ENCODE data around the gene CIAO2B. TPM values are rescaled to one million over a fixed set of nuclear protein-coding genes. Genes with fewer than 3 reads are reported as not detected.
A peak's percentile ranks its signal among the peaks of the same experiment; 100 is the strongest.

Gene CIAO2B
- total RNA-seq, 6 experiments from 2014 or later, result 90.9 to 108 (median 98.6) TPM

DNA sequence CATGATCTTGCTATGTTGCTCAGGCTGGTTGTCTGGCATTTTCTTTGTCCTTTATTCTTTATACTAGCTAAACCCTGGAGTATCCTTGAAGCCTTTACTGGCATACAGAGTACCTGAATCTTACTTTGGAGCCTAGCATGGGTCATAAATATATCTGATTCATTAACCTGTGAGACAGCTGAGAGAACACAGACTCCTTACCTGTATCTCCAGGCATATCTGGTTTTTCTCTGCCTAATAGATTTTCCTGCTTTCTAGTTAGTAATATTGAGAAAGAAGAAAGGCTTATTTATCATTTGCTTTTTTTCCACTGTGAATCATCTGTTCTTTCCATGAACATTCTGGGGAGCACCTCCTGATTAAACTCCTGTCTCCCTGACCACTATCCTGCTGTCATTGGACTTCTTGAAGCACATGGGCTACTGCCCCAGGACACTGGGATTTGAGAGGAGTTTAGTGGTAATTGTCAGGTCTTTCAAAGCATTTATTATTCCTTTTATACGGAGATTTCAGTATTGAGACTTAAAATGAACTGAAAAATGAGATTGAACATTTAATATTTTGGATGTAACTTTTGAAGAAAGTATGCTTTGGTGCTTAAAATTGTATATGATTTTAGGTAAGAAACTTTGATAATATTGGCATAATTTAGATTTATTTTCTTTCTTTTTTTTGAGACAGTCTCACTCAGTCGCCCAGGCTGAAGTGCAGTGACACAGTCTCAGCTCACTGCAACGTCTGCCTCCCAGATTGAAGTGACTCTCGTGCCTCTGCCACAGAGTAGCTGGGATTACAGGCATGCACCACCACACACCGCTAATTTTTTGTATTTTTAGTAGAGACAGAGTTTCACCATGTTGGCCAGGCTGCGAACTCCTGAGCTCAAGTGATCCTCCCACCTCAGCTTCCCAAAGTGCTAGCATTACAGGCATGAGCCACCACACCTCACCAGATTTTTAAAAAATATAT, 45.3 kb downstream of the CIAO2B start:
- DNase-seq, result no peak
- no peaks in the 10 kb centered on the region; the same call in 1 of the 2 replicates for H3K27me3 Mint-ChIP-seq (ENCODE audit: insufficient read depth)
- H3K9me3 Mint-ChIP-seq, result no peaks in the 10 kb centered on the region
- H3K4me3 Mint-ChIP-seq, result no peak overlapping the region
- no peak overlapping the region for H3K27ac Mint-ChIP-seq
- TF ChIP-seq, protein P1, sequence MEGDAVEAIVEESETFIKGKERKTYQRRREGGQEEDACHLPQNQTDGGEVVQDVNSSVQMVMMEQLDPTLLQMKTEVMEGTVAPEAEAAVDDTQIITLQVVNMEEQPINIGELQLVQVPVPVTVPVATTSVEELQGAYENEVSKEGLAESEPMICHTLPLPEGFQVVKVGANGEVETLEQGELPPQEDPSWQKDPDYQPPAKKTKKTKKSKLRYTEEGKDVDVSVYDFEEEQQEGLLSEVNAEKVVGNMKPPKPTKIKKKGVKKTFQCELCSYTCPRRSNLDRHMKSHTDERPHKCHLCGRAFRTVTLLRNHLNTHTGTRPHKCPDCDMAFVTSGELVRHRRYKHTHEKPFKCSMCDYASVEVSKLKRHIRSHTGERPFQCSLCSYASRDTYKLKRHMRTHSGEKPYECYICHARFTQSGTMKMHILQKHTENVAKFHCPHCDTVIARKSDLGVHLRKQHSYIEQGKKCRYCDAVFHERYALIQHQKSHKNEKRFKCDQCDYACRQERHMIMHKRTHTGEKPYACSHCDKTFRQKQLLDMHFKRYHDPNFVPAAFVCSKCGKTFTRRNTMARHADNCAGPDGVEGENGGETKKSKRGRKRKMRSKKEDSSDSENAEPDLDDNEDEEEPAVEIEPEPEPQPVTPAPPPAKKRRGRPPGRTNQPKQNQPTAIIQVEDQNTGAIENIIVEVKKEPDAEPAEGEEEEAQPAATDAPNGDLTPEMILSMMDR (IDR thresholded peaks at IDR 0.05), result no peak
- peaks cover 38% of the 10 kb centered on the region for H3K4me1 Mint-ChIP-seq (ENCODE audit: low read depth)
- peaks cover 16% of the 10 kb centered on the region; the same call in 1 of the 2 replicates for H3K36me3 Mint-ChIP-seq (ENCODE audit: low read depth)

DNA sequence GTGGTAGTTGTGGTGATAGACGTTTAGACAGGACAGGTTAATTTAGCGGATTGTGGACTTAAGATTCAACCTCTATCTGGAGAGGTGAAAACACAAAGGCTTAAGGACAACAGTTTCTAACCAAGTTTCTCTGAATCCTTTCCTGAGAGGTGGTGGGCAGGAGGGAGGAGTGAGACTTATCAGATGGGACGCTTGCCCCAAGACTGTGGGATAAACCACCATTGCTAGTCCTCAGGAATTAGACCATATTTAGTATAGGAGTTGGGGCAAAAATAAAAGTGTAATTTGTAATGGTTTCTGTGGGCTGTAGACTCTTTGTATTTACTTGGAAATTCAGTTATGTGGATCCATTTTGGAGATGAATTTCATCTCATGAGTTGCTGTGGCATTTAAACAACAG, 47.3 kb downstream of the CIAO2B start:
- Mint-ChIP-seq H3K27ac (peak overlapping the region; percentile 29), H3K27me3 (ENCODE audit: insufficient read depth) (no peaks in the 10 kb centered on the region; the same call in 1 of the 2 replicates), H3K4me1 (ENCODE audit: low read depth) (peaks cover 47% of the 10 kb centered on the region), H3K36me3 (ENCODE audit: low read depth) (peaks cover 16% of the 10 kb centered on the region; the same call in 1 of the 2 replicates), H3K9me3 (no peaks in the 10 kb centered on the region), H3K4me3 (peak overlapping the region; percentile 32; the same call in 1 of the 2 replicates)
- TF ChIP-seq, protein P1 (IDR thresholded peaks at IDR 0.05), result no peak
- DNase-seq, result no peak

GRCh38 chr16:66886321-66886720, 47.9 kb downstream of the CIAO2B start:
- Mint-ChIP-seq H3K4me1 (ENCODE audit: low read depth) (peaks cover 50% of the 10 kb centered on the region), H3K27me3 (ENCODE audit: insufficient read depth) (no peaks in the 10 kb centered on the region; the same call in 1 of the 2 replicates), H3K4me3 (peak overlapping the region; percentile 32), H3K27ac (peak overlapping the region; percentile 31), H3K9me3 (no peaks in the 10 kb centered on the region), H3K36me3 (ENCODE audit: low read depth) (peaks cover 16% of the 10 kb centered on the region; the same call in 1 of the 2 replicates)
- DNase-seq, result peak; percentile 42
- TF ChIP-seq, protein P1 (IDR thresholded peaks at IDR 0.05), result no peak

DNA sequence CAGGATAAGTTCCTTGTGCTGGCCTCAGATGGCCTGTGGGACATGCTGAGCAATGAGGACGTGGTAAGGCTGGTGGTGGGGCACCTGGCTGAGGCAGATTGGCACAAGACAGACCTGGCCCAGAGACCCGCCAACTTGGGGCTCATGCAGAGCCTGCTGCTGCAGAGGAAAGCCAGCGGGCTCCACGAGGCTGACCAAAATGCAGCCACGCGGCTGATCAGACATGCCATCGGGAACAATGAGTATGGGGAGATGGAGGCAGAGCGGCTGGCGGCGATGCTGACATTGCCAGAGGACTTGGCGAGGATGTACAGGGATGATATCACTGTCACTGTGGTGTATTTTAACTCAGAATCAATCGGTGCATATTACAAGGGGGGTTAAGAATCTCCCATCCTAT, 48.7 kb downstream of the CIAO2B start:
- H3K4me3 Mint-ChIP-seq, result peak overlapping the region; percentile 32
- no peak for DNase-seq
- H3K9me3 Mint-ChIP-seq, result no peaks in the 10 kb centered on the region
- H3K27me3 Mint-ChIP-seq (ENCODE audit: insufficient read depth), result no peaks in the 10 kb centered on the region
- peaks cover 50% of the 10 kb centered on the region for H3K4me1 Mint-ChIP-seq (ENCODE audit: low read depth)
- H3K36me3 Mint-ChIP-seq (ENCODE audit: low read depth), result peaks cover 16% of the 10 kb centered on the region; the same call in 1 of the 2 replicates
- TF ChIP-seq, protein P1 (IDR thresholded peaks at IDR 0.05), result no peak
- H3K27ac Mint-ChIP-seq, result peak overlapping the region; percentile 31

- no peaks in the 10 kb centered on the region for H3K9me3 Mint-ChIP-seq
- H3K27me3 Mint-ChIP-seq (ENCODE audit: insufficient read depth), result no peaks in the 10 kb centered on the region
- DNase-seq, result no peak
- TF ChIP-seq, protein P1 (IDR thresholded peaks at IDR 0.05), result no peak
- peaks cover 59% of the 10 kb centered on the region for H3K4me1 Mint-ChIP-seq (ENCODE audit: low read depth)
- peaks cover 11% of the 10 kb centered on the region; the same call in 1 of the 2 replicates for H3K36me3 Mint-ChIP-seq (ENCODE audit: low read depth)
- H3K4me3 Mint-ChIP-seq, result no peak overlapping the region
- H3K27ac Mint-ChIP-seq, result no peak overlapping the region
Measured at GRCh38 chr16:66882702-66883101, 51.5 kb downstream of the CIAO2B start.

Other genes with a start within 250 kb of the CIAO2B start
- 10 to 100 TPM; 14.2 to 22.0 (median 18.8) TPM for gene CMTM4, start 237.7 kb downstream of the CIAO2B start, total RNA-seq (2021; fragmentation: NEBNext Ultra II Directional; extraction: Animal tissue kit (Norgen Biotek cat#: 25700))
- 100 to 1,000 TPM in 3 of 6 experiments, 10 to 100 TPM in 3; 84.7 to 103 (median 99.7) TPM for gene DYNC1LI2, start 182.8 kb downstream of the CIAO2B start, total RNA-seq (2021; fragmentation: NEBNext Ultra II Directional; extraction: Animal tissue kit (Norgen Biotek cat#: 25700))
- not detected for gene TERB1, start 132.8 kb downstream of the CIAO2B start, total RNA-seq (2021; fragmentation: NEBNext Ultra II Directional; extraction: Animal tissue kit (Norgen Biotek cat#: 25700))
- 10 to 100 TPM; 47.3 to 57.5 (median 53.8) TPM for gene NAE1, start 103.4 kb downstream of the CIAO2B start, total RNA-seq (2021; fragmentation: NEBNext Ultra II Directional; extraction: Animal tissue kit (Norgen Biotek cat#: 25700))
- gene CA7, start 90.0 kb downstream of the CIAO2B start, total RNA-seq (2021; fragmentation: NEBNext Ultra II Directional; extraction: Animal tissue kit (Norgen Biotek cat#: 25700)), result not detected
- gene PDP2, start 53.9 kb downstream of the CIAO2B start, total RNA-seq (2021; fragmentation: NEBNext Ultra II Directional; extraction: Animal tissue kit (Norgen Biotek cat#: 25700)), result 10 to 100 TPM; 12.8 to 17.7 (median 16.2) TPM
- under 1 TPM in 1 of 6 experiments, not detected in 5; 0.09 TPM for gene CDH16, start 15.5 kb downstream of the CIAO2B start, total RNA-seq (2021; fragmentation: NEBNext Ultra II Directional; extraction: Animal tissue kit (Norgen Biotek cat#: 25700))
- 1 to 10 TPM in 4 of 6 experiments, under 1 TPM in 2; 0.52 to 2.0 (median 1.5) TPM for gene RRAD, start 8.9 kb downstream of the CIAO2B start, total RNA-seq (2021; fragmentation: NEBNext Ultra II Directional; extraction: Animal tissue kit (Norgen Biotek cat#: 25700))
- 10 to 100 TPM; 35.1 to 42.3 (median 40.2) TPM for gene CES2, start 1.1 kb upstream of the CIAO2B start, total RNA-seq (2021; fragmentation: NEBNext Ultra II Directional; extraction: Animal tissue kit (Norgen Biotek cat#: 25700))
- under 1 TPM in 5 of 6 experiments, not detected in 1; 0.06 to 0.39 (median 0.14) TPM for gene CES3, start 26.9 kb upstream of the CIAO2B start, total RNA-seq (2021; fragmentation: NEBNext Ultra II Directional; extraction: Animal tissue kit (Norgen Biotek cat#: 25700))
- gene CES4A, start 54.2 kb upstream of the CIAO2B start, total RNA-seq (2021; fragmentation: NEBNext Ultra II Directional; extraction: Animal tissue kit (Norgen Biotek cat#: 25700)), result 1 to 10 TPM; 1.7 to 3.5 (median 2.3) TPM
- 10 to 100 TPM; 55.2 to 84.4 (median 69.5) TPM for gene CBFB, start 94.7 kb upstream of the CIAO2B start, total RNA-seq (2021; fragmentation: NEBNext Ultra II Directional; extraction: Animal tissue kit (Norgen Biotek cat#: 25700))
- 10 to 100 TPM in 5 of 6 experiments, 1 to 10 TPM in 1; 10.0 to 13.8 (median 11.8) TPM for gene PHAF1, start 175.5 kb upstream of the CIAO2B start, total RNA-seq (2021; fragmentation: NEBNext Ultra II Directional; extraction: Animal tissue kit (Norgen Biotek cat#: 25700))
- 10 to 100 TPM; 45.7 to 55.1 (median 50.1) TPM for gene B3GNT9, start 216.6 kb upstream of the CIAO2B start, total RNA-seq (2021; fragmentation: NEBNext Ultra II Directional; extraction: Animal tissue kit (Norgen Biotek cat#: 25700))
- gene TRADD, start 225.5 kb upstream of the CIAO2B start, total RNA-seq (2021; fragmentation: NEBNext Ultra II Directional; extraction: Animal tissue kit (Norgen Biotek cat#: 25700)), result 10 to 100 TPM; 12.8 to 16.8 (median 15.8) TPM
- 10 to 100 TPM in 1 of 6 experiments, 1 to 10 TPM in 5; 7.2 to 10.8 (median 7.8) TPM for gene FBXL8, start 225.6 kb upstream of the CIAO2B start, total RNA-seq (2021; fragmentation: NEBNext Ultra II Directional; extraction: Animal tissue kit (Norgen Biotek cat#: 25700))
- gene HSF4, start 230.3 kb upstream of the CIAO2B start, total RNA-seq (2021; fragmentation: NEBNext Ultra II Directional; extraction: Animal tissue kit (Norgen Biotek cat#: 25700)), result 1 to 10 TPM; 3.3 to 5.5 (median 4.6) TPM
- 10 to 100 TPM; 16.1 to 20.1 (median 17.7) TPM for gene NOL3, start 236.1 kb upstream of the CIAO2B start, total RNA-seq (2021; fragmentation: NEBNext Ultra II Directional; extraction: Animal tissue kit (Norgen Biotek cat#: 25700))
- gene MATCAP1, start 249.6 kb upstream of the CIAO2B start, total RNA-seq (2021; fragmentation: NEBNext Ultra II Directional; extraction: Animal tissue kit (Norgen Biotek cat#: 25700)), result 10 to 100 TPM in 5 of 6 experiments, 1 to 10 TPM in 1; 9.6 to 13.8 (median 11.6) TPM

Measured in HFFc6 (cell line).